Ishikawa (cell line): ENCODE results near the gene DYNLRB1.

Experiments used
- EP300 ChIP-seq: IDR thresholded peaks from 2 replicates; pipeline ENCODE4 v1.6.1; 2012; ENCODE audit warnings: borderline replicate concordance
- RAD21 ChIP-seq: IDR thresholded peaks from 2 replicates; pipeline ENCODE4 v1.6.1; 2012; ENCODE audit warnings: low read depth
- TEAD4 ChIP-seq: IDR thresholded peaks from 2 replicates; pipeline ENCODE4 v1.6.1; 2012

DNA sequence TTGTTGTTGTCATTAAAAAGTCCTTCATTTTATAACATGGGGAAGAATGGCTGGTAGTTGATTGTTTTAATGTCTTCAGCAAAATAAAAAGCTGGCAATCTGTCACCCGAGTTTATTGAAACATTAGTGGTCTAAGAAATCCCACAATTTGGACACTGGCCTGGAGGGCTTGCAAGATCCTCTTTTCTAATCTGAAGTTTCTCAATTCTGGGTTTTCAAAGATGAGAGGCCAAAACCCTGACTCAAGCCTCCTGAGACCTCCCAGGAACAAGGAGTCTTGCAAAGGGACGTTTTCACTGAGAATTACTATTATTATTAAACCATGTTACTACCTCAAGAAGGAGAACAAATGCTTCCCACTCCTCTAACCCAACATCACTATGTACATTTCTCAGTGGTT lies 61.8 kb downstream of the DYNLRB1 start:
- TF ChIP-seq RAD21 (no peak), TEAD4 (no peak), EP300 (no peak)
